Hematopoietic multipotent progenitor cell treated with erythropoietin and hydrocortisone succinate and interleukin-3 and kit ligand, for 4 days (in vitro differentiated cells): ENCODE data around the gene USP20.

Experiments
- DNase-seq: peaks from one replicate; pipeline ENCODE4 v3.0.0-alpha.2; 2015

The USP20 gene

GRCh38 chr9:129921905-129922304 is 86.6 kb downstream of the USP20 start:
- DNase-seq: no peak

- DNase-seq: peak; percentile 12
These were observed 88.3 kb downstream of the USP20 start for GRCh38 chr9:129923589-129923988.

- DNase-seq: no peak
These were observed 94.4 kb downstream of the USP20 start for GRCh38 chr9:129929496-129930125.

- DNase-seq: peak; percentile 86
These were observed 95.5 kb downstream of the USP20 start for GRCh38 chr9:129930743-129931142.
